SHP77 (cell line): ENCODE data around the gene C15orf40.
"Not testable (repeated sequence)": the region's sequence is repeated elsewhere in the genome, so short reads cannot be mapped to it uniquely, and the experiment has no call there.

Experiments used
- DNase-seq, 2 experiments: peaks; one replicate each; lab custom pipeline; 2025; lab: John Stamatoyannopoulos, UW

Gene C15orf40

GRCh38 chr15:83011271-83012075 is at the start of gene C15orf40:
C15orf40 (minus strand) TSS chr15:83011639; CDS start chr15:83011607, 32 bp downstream.
- DNase-seq: peak; percentile 85 to 90

DNA sequence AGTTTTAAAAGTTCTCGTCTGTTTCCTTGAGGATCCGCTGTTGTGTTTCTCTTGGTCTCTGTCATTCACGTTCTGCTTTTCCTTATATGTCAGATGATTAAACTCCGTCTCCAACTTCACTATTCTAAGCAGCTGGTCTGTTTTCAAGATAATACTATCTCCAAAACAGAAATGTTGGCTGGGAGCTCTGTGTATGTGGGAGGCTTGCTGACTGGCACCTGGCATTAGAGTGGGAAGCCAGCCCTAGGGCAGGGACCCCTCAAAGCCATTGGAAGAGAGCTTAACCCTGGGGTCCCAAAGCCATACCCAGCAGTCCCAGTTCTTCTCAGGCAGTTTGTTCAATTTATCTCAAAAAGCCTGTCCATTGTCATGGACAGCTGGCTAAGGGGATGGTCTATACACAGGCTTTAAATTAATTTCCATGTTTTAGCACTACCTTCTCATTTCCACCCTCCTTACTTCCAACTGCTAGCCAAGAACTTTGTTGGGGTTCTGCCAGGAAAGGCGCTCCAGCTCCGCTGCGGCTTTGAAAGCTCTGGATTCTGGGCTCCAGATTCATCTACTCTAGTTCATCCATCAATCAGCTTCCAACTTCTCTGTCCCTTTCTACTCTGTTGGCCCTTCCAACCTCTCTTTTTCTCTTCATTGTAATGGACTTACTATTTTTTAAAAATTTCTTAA is 46.4 kb upstream of the C15orf40 start:
- DNase-seq: no peak

GRCh38 chr15:83057002-83057401 is 45.6 kb upstream of the C15orf40 start:
- no peak for DNase-seq

DNA sequence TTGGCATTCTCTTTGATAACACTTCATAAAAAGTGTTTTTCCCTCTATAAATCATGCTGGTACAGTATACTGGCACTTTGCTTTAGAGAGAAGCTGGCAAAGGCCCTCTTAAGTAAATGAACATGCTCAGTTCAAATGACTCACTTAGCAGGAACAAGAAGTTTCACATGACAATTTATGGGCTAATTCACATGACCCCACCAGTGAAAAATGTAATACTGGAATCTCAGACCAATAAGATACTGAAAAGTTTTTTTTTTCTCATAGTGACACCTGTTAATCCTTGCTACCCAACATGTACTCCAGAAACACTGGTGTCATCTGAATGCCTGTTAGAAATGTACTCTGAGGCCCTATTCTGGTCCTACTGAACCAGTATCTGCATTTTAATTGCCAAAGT is 41.7 kb upstream of the C15orf40 start:
- no peak for DNase-seq

DNA sequence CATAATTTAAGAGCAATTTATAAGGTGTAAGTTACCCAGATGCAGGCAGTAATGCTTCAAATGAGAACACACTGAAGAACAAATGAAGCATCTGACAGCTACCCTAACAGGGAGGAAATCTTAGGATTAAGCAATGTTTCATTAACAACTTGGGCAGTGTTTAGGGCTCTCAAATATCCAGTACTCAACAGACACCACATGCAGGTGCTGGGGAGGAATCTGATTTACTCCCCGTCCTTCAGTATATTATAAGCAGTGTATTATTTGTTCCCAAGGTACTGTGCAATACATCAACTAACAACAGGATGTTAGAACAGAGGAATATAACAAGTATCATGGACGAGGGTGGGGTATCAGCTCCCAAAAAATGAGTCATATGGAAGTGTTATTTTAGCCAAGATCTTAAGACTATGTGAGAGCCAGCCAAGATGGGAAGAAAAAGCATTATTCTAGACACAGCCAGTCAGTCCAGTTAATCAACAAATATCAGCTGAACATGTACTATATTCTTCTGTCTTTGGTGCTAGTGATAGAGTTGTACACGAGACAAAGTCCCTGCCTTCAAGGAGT is 35.2 kb upstream of the C15orf40 start:
- DNase-seq: no peak

- DNase-seq: no peak
Measured at GRCh38 chr15:83044156-83044555, 32.7 kb upstream of the C15orf40 start.

DNA sequence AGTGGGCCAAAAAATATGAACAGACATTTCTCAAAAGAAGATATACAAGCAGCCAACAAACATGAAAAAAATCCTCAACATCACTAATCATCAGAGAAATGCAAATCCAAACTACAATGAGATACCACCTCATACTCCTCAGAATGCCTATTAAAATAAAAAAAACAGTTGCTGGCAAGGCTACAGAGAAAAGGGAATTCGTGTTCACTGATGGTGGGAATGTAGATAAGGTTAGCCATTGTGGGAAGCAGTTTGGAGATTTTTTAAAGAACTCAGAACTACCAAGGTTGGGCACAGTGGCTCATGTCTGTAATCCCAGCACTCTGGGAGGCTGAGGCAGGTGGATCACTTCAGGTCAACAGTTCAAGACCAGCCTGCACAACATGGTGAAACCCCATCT is 27.8 kb upstream of the C15orf40 start:
- no peak for DNase-seq

GRCh38 chr15:83036253-83036652 is 24.8 kb upstream of the C15orf40 start:
- no peak for DNase-seq

DNA sequence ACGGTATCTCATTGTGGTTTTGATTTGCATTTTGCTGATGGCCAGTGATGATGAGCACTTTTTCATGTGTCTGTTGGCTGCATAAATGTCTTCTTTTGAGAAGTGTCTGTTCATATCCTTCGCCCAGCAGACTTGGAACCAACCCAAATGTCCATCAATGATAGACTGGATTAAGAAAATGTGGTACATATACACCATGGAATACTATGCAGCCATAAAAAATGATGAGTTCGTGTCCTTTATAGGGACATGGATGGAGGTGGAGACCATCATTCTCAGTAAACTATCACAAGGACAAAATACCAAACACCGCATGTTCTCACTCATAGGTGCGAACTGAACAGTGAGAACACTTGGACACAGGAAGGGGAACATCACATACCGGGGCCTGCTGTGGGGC is 19.8 kb upstream of the C15orf40 start:
- not testable (repeated sequence) for DNase-seq

- no peak for DNase-seq
Measured at GRCh38 chr15:83030021-83030420, 18.6 kb upstream of the C15orf40 start.

GRCh38 chr15:83018436-83018835 is 7.0 kb upstream of the C15orf40 start:
- DNase-seq: no peak

DNA sequence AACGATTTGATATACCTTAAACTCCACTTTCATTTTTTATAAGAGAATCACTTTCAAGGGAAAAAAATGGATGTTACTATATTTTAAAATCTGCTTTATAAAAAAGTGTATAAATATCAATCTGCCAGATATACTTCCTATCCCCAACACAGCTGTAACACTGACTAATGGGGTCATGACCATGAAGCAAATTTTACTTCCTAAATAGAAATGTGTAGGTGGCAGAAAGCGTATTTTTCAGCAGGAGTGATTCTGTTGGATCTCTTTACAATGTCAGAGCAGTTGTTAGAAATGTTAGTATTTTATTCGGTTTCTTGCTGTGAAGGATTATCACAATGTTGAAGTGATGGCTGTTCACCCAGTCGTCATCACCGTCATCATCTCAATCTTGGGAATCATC is 5.5 kb upstream of the C15orf40 start:
- DNase-seq: no peak

- DNase-seq: no peak
Measured at GRCh38 chr15:83015361-83015760, 3.9 kb upstream of the C15orf40 start.

- no peak for DNase-seq
Measured at GRCh38 chr15:83014205-83014653, 2.8 kb upstream of the C15orf40 start.

GRCh38 chr15:83012636-83013035 is 1.2 kb upstream of the C15orf40 start:
- no peak for DNase-seq

- DNase-seq: peak; percentile 21 to 29
Measured at GRCh38 chr15:83012076-83012426, 612 bp upstream of the C15orf40 start.

DNA sequence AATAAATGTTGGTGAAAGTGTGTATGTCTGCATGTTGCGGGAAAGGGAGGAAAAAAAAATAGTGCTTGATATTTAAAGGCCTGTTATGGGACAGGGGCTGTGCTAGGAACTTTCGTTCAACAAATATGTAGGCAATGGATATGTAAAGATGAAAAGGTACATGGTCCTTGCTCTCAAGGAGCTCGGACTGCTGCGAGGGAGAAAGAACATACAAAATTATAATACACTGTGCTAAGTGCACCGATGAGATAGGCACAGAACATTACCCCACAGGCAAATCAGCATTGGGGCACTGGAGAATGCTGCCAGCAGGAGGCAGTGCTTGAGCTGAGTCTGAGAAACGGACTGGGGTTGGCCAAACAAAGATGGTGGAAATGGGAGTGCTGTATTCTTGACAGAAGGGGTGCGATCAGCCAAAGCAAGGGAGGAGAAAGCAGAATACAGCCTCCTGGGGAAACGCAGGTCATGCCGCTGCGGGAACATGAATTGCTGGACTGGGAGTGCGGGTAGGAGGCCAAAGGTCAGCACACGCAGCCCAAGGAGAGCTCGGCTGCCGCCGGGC is 649 bp downstream of the C15orf40 start:
- DNase-seq: peak; percentile 65 to 70

DNA sequence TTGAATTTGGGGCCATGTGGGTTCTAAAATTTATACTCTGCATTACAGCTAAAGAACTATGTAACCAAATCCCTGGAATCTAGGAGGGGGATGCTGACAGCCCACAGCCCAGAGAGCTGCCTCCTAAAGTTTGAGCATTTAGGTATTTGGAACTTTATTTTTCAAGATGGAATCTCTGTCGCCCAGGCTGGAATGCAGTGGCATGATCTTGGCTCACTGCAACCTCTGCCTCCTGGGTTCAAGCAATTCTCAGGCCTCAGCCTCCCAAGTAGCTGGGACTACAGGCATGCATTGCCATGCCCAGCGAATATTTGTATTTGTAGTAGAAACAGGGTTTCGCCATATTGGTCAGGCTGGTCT is 10.8 kb downstream of the C15orf40 start:
- not testable (repeated sequence) for DNase-seq

DNA sequence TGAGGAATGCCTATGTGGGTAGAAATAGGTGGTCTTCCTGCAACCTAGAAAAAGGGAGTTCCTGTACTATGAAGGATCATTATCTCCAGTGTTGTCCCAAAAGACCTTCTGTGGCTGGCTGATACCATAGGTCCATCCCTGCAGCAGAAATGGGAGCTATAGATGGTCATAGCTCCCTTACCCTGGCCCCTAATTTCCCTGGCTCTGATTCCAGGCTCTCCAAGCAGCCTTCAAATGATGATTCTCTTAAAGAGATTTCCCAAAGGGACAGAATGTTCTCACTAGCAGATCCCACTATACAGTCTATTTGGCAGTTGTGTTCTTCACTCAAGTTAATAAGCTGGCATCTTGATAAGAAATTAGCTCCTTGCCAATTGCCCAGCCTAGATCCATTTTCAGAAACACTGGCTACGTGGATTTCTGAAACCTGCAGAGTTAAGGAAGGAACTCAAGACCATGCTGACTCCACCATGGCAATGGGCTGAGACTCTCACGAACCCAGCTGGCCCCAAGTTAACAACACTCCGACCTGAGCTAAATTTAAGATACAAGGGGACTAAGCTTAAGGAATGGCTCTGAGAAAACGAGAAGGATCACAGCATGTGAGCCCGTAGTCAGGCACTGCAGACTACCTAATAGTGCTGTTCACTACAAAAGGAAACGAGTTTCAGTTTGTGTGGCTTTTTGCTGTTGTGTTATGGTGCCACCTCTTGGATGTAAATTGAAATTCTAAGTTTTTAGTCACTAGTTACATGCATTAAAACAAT is 11.4 kb downstream of the C15orf40 start:
- peak; percentile 38 to 55 for DNase-seq

DNA sequence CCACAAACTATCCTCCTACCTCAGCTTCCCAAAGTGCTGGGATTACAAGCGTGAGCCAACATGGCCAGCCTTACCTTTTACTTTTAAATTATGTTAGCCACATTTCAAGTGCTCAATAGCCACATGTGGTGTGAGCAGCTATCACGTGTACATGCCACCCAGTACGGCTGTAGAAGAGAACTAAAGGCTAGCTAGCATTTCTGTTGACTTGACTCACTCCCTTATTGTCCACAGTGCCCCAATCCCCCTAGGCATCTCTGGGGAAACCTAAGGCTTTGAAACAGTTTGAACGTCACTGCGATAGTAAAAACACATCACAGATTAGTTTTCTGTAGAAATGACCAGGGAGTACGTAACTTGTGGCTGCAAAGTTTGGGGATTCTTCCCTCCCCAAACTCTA is 12.0 kb downstream of the C15orf40 start:
- no peak for DNase-seq

- no peak for DNase-seq
Measured at GRCh38 chr15:82995938-82996337, 15.5 kb downstream of the C15orf40 start.

- DNase-seq: no peak
Measured at GRCh38 chr15:82995076-82995475, 16.4 kb downstream of the C15orf40 start.
